SK-MEL-5 (cell line): ENCODE measurements around the gene PCBP3. TPM values are rescaled to one million over a fixed set of nuclear protein-coding genes. Genes with fewer than 3 reads are reported as not detected.

Experiments
- DNase-seq: peaks from one replicate; pipeline ENCODE4 v3.0.0-alpha.2; 2016; ENCODE audit warnings: low read depth, low spot score
- in situ Hi-C: cut with HindIII; loops from 2 replicates; pipeline ENCODE4 v1.10.0; 2016; ENCODE audit warnings: low sequenced_read_pairs, high pct_unique_total_duplicates, low pct_unique_long_range_greater_than_20kb
- total RNA-seq: library from RNA; depleted of rRNA; stranded (reverse); fragments of >200 nt; shearing (Covaris generic); gene quantifications from 2 replicates; pipeline ENCODE4 v1.2.3, GENCODE V29; 2014

The PCBP3 gene
- total RNA-seq, 1 experiment from 2014 or later, result not detected

GRCh38 chr21:45735259-45736000, 91.9 kb downstream of the PCBP3 start:
- in situ Hi-C loops, result no loop called here
- no peak for DNase-seq

- in situ Hi-C loops, result no loop called here
- no peak for DNase-seq
Observed at GRCh38 chr21:45736042-45736689, 92.6 kb downstream of the PCBP3 start.

- in situ Hi-C loops, result no loop called here
- no peak for DNase-seq
Observed at GRCh38 chr21:45736690-45737484, 93.4 kb downstream of the PCBP3 start.

GRCh38 chr21:45737485-45738166, 94.1 kb downstream of the PCBP3 start:
- in situ Hi-C loops, result no loop called here
- no peak for DNase-seq

- in situ Hi-C loops, result no loop called here
- DNase-seq, result no peak
Observed at GRCh38 chr21:45739218-45740087, 95.9 kb downstream of the PCBP3 start.

- no peak for DNase-seq
- in situ Hi-C loops, result no loop called here
Observed at GRCh38 chr21:45740088-45740440, 96.5 kb downstream of the PCBP3 start.

GRCh38 chr21:45740491-45741357, 97.2 kb downstream of the PCBP3 start:
- DNase-seq, result no peak
- in situ Hi-C loops, result no loop called here

- in situ Hi-C loops, result no loop called here
- DNase-seq, result no peak
Observed at GRCh38 chr21:45741691-45742090, 98.2 kb downstream of the PCBP3 start.

- in situ Hi-C loops, result no loop called here
- DNase-seq, result no peak
Observed at GRCh38 chr21:45742247-45742646, 98.7 kb downstream of the PCBP3 start.

- DNase-seq, result no peak
Observed at GRCh38 chr21:45745256-45745655, 101.7 kb downstream of the PCBP3 start.

GRCh38 chr21:45747233-45747766, 103.8 kb downstream of the PCBP3 start:
- DNase-seq, result no peak

More at GRCh38 chr21:45745256-45745655, 101.7 kb downstream of the PCBP3 start:
- in situ Hi-C loops, result no loop called here

GRCh38 chr21:45747802-45748445, 104.4 kb downstream of the PCBP3 start:
- peak; percentile 5 for DNase-seq
- in situ Hi-C loops, result no loop called here

More at GRCh38 chr21:45747233-45747766, 103.8 kb downstream of the PCBP3 start:
- in situ Hi-C loops, result no loop called here

GRCh38 chr21:45748593-45748992, 105.1 kb downstream of the PCBP3 start:
- no peak for DNase-seq
- in situ Hi-C loops, result no loop called here

GRCh38 chr21:45749974-45750373, 106.4 kb downstream of the PCBP3 start:
- in situ Hi-C loops, result no loop called here
- no peak for DNase-seq

- in situ Hi-C loops, result no loop called here
Observed at GRCh38 chr21:45750936-45751335, 107.4 kb downstream of the PCBP3 start.

GRCh38 chr21:45753445-45753844, 109.9 kb downstream of the PCBP3 start:
- DNase-seq, result no peak
- in situ Hi-C loops, result no loop called here

More at GRCh38 chr21:45750936-45751335, 107.4 kb downstream of the PCBP3 start:
- no peak for DNase-seq
